ENCODE measurements around the gene TOMM5.

The TOMM5 gene

DNA sequence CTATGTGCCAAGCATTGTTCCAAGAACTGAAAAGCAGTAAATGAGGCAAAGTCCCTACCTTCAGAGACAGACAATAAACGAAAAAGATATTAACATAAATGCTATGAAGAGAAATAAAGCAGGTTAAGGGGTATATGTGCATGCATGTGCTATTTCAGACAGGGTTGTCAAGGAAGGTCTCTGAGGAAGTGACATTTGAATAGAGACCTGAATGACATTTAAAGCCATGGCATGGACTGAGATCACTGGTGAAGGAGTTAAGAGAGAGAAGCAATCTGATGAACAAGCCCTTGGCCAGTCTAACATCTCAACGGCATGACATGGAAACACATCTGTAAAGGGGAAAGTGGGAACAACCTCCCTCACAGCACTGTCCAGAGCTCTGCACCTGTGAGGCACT, 30.7 kb downstream of the TOMM5 start:
- DNase-seq (ENCODE audit: low spot score), result no peak

DNA sequence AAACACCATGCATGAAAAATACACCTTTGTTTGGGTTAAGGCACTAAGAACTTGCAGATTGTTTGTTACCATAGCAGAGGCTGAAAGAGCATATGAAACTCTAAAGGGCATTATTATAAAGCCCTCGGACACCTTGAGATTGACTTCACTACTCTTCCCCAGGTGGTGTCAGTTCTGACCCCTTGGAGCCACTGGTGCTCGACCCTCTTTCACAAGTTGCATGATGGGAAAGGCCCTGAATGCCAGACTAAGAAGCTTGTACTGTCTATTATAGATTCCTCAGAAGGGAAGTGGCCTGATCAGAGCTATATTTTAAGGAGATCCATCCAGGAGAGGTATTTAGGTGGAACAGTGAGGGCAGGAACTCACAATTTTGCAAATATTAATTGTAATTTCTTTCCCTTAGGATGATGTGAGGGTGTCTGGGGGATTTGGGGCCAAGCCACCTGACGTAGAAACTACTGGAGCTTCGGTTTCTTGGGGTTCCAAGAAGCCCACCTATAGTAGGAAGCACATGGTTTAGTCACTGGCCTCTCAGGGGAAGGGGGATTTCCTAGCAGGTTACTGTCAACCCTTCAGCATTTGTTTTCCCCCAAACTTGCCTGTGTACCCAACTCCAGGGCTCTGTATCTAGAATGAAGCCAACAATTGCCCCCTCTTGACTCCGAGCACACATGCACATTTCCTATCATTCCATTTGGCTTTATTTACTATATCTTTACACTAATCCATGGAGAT, 32.4 kb downstream of the TOMM5 start:
- DNase-seq (ENCODE audit: low spot score), result no peak

DNA sequence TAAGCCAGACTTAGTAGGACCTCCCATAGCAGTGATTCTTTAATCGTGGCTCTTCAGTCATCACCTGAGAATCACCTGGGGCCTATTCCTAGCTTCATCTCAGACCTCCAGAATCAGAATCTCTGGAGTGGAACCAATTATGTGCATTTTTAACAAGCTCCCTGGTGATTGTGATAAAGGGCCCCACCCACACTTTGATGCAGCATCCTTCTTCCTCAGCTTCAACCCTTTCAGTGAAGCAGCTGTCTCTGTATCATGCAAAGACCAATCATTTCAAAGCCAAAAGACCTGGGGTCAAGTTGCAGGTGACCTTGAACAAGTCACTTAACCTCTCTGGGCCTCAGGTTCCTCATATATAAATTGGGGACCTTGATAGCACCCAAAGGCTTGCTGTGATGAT, 33.3 kb downstream of the TOMM5 start:
- DNase-seq (ENCODE audit: low spot score), result no peak

DNA sequence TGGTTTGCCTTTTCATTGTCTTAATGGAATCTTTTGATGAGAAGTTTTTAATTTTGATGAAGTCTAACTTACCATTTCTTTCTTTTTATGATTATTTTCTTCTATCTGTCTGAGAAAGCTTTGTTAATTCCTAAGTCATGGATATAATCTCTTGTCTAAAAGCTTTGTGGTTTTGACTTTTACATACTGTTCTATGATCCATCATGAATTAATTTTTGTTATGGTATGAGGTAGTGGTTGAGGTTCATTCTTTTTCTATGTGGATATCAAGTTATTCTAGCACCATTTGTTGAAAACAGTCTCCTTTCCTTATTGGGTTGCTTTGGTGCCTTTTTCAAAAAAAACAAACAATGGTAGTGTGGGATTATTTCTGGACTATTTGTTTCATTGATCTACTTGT, 36.6 kb downstream of the TOMM5 start:
- no peak for DNase-seq (ENCODE audit: low spot score)

DNA sequence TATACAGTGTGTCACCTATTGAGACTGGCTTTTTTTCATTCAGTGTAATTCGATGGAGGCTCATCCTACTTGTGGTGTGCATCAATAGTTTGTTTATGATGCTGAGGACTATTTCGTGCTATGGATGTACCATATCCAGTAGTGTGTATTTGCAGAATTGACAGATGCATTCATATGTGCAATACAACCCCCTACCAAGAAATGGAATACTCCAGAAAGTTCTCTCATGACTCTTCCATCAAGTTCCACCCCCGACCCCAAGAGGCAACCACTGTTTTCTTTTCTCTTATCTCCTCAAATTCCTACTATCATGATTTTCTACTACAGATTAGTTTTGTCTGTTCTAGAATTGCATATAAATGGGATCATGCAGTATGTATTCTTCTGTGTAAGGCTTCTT, 38.1 kb downstream of the TOMM5 start:
- no peak for DNase-seq (ENCODE audit: low spot score)

DNA sequence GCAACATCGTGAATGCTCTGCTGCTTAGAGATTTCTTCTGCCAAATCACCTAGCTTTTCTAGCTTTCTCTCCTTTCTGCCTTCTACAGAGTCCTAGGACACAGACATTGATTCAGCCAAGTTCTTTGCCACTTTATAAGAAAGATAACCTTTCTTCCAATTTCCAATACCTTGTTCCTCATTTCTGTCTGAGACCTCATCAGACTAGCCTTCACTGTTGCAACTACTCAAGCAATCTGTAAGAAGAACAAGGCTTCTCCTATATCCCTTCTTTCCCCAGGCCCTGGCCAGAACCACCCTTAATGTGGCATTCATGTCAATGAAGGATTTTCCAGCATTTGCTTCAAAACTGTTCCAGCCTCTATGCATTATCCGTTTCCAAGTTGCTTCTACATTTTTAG, 40.5 kb downstream of the TOMM5 start:
- DNase-seq (ENCODE audit: low spot score), result no peak

DNA sequence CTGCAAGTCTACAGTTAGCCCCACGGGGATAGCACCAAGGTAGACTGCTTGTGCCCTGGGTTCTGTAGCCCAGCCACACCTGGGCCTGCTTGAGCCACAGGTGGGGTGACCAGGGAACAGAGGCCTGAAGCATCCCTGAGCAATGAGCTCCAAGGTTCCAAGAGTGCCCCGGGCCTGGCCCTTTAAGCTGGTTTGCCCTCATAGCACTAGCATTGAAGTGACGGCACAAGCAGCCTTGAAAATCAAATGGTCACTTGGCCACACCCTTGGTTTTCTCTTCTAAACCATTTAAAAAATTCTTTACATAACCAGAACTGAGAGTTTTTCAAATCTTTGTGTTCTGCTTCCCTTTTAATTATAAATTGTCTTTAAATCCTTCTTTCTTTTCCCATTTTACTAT, 40.9 kb downstream of the TOMM5 start:
- DNase-seq (ENCODE audit: low spot score), result no peak

DNA sequence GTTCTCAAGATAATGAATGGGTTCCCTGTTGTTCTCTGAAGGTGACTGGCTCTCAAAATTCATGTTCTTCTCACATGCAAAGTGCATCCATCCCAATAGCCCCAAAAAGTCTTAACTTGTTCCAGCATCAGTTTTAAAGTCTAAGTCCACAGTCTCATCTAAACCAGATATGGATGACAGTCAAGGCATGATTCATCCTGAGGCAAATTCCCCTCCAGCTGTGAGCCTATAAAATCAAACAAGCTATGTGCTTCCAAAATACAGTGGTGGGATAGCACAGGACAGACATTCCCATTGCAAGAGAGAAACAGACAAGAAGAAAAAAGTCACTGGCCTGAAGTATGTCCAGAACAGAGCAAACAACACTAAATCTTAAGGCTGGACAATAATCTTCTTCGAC, 41.6 kb downstream of the TOMM5 start:
- DNase-seq (ENCODE audit: low spot score), result no peak

DNA sequence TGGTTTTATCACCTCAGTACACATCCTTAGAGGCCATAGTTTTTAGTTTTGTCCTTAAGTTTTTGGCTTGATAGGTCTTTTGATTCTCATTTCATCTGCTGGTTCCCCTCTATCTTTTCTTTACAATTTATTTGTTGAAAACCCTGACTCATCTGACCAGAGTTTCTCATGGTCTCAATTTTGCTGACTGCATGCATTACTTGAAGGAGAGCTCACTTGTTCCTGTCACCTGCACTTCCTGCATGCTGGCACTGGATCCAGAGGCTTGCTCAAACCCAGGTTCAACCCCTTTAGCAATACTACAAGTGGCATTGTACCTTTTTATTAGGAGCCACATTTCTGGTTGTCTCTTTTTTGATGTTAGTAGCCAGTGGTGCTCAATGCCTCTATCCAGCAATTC, 42.9 kb downstream of the TOMM5 start:
- DNase-seq (ENCODE audit: low spot score), result no peak

DNA sequence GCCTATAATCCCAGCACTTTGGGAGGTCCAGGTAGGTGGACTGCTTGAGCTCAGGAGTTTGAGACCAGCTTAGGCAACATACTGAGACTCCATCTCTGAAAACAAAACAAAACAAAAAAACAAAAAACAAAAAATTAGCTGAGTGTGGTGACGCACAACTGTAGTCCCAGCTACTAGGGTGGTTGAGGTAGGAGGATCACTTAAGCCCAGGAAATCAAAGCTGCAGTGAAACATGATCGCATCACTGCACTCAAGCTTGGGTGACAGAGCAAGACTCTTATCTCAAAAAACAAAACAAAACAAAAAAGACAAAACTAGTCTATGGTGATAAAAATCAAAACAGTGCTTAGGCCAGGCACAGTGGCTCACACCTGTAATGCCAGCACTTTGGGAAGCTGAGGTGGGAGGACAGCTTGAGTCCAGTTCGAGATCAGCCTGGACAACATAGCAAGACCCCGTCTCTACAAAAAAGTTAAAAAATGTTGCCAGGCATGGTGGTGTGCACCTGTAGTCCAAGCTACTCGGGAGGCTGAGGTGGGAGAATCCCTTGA, 45.0 kb downstream of the TOMM5 start:
- DNase-seq (ENCODE audit: low spot score), result no peak

DNA sequence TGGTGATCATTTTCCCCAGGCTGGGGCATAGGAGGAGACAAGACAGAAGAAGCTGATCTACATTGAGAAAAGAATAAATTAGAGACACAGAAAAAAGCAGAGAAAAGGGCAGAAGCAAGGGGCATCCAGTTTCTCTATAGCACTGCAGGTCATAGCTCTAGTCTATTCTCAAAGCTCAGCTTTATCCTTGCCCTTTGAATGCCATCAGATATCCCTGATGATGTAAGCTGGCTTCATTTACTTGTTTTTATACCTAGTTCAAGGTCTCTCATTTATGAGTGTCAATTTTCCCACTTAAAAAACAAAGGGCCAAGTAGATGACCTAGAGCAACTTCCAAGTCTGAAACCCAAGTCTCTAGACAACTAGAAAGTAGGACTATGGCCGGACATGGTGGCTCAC, 48.9 kb downstream of the TOMM5 start:
- no peak for DNase-seq (ENCODE audit: low spot score)

DNA sequence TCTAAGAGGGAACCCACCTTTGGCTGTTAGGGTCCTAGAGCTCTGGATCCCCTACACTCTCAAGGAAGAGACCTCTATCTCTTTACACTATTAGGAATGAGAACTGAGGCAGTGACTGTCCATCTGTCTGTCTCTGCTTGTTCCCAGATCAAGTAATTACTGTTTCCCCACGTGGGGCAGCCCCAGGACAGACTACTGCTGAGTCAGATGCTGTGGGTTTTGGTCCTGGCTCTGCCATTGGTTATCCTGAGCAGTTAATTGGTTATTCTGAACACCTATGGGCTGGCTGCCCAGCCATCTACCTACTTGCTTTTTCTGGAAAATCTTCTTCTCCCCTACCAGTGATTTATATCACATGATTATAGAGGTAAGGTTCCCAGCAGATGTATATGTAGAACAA, 49.5 kb downstream of the TOMM5 start:
- no peak for DNase-seq (ENCODE audit: low spot score)

DNA sequence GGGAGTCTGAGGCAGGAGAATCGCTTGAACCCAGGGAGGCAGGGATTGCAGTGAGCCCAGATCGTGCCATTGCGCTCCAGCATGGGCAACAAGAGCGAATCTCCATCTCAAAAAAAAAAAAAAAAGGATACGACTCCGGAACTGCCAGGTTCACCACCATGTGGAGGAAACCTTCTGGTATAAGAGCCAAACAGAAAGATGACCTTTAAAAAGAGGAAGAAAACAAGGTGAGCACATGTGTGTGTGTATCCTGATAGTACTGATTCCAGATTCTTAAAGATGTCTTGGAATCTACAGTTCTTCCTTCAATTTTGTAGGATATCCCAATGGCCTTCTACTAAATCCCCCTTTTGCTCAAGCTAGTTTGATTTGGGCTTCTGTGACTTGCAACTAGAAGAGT, 49.9 kb downstream of the TOMM5 start:
- DNase-seq (ENCODE audit: low spot score), result no peak

DNA sequence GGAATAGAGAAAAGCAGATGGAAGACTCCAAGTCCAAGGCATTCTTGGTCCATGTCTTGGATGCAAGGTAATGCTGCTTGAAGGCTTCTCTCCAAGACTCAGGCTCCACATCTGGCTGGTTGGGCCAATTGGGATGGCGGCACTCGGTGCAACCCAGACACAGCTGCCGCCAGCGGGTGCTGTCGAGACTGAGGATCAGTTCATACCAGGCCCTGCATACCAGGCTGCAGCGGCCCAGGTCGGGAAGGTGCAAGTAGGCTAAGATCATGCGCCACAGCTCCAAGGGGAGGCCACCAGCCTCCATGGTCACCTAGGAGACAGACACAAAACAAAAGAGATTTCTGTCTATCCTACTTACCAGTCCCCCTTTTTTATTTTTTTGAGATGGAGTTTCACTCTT, 50.9 kb downstream of the TOMM5 start:
- DNase-seq (ENCODE audit: low spot score), result no peak

DNA sequence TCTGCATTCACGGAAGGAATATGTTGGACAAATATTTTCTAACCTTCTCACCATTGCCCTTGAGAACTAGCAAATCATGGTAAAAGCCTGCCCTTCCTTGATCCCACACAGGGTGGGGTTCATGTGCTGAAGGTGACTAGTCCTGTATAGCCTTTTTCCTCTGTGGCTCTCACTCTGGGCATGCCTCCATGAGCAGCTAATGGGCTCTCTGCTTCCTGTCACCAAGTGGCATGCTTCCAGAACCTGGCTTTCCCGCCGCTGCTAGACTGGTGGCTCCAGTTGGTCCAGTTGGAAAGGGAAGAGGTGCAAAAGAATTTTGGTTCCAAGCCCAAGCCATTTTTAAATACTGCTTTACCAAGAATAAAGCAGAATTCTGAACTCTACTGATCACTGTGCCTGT, 51.8 kb downstream of the TOMM5 start:
- DNase-seq (ENCODE audit: low spot score), result no peak

DNA sequence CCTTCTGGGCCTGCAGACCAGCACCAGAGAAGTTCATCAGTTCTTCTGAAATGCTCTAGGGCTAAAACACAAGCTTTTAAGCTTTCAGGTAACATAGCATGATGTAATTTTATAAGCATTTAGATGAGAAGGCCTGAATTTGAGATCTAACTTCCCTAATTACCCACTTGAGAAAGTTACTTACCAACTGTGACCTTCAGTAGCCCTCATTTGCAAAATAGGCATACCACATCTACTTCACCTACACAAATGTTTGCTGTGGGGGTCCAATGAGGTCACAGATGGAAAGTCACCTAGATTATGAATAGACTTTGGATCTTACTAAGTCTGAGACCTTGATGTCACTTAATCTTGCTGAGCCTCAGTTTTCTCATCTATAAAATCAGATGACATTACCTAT, 52.8 kb downstream of the TOMM5 start:
- DNase-seq (ENCODE audit: low spot score), result no peak

Data from RKO (cell line).